Panc1 (cell line): ENCODE data around the gene MSN. TPM values are rescaled to one million over a fixed set of nuclear protein-coding genes. Genes with fewer than 3 reads are reported as not detected.

Source experiments
- ATAC-seq: fragments of 200-7000 bp; cut with Tn5 transposase; 2 replicates; pipeline ENCODE4 v1.9.1; 2020; ENCODE audit warnings: mild to moderate bottlenecking, moderate library complexity
- BruUV-seq: library from RNA; stranded (reverse); fragments of 400-500 nt; replicated peaks from 2 replicates; lab custom pipeline; 2021; lab: Mats Ljungman, UMichigan
- CTCF ChIA-PET: fragments of 300-600 bp; sonication (Branson Sonifier 250); formaldehyde crosslinking; loops from one replicate; lab custom pipeline; 2022; ENCODE audit warnings: antibody characterized with exemption; lab: Charles Lee
- POLR2A ChIA-PET: fragments of 300-600 bp; sonication (Branson Sonifier 250); formaldehyde crosslinking; loops from one replicate; lab custom pipeline; 2022; ENCODE audit warnings: antibody characterized with exemption; lab: Charles Lee
- DNase-seq: peaks from one replicate; pipeline ENCODE4 v3.0.0-alpha.2; 2010; ENCODE audit warnings: low read depth, low spot score
- H3K27ac ChIP-seq: 2 replicates; pipeline ENCODE4 v1.5.1; 2011; ENCODE audit warnings: mild to moderate bottlenecking, low read length, inconsistent platforms
- H3K27me3 ChIP-seq: fragments of 200-500 bp; sonication (Bioruptor generic); 2 replicates; pipeline ENCODE4 v1.6.0; 2014; ENCODE audit warnings: low read length, inconsistent platforms; ENCODE audit not compliant: control insufficient read depth, insufficient read depth
- H3K36me3 ChIP-seq: fragments of 200-500 bp; sonication (Bioruptor generic); 2 replicates; pipeline ENCODE4 v1.5.1; 2014; ENCODE audit warnings: inconsistent platforms, mild to moderate bottlenecking, low read length, moderate library complexity; ENCODE audit not compliant: control insufficient read depth, insufficient read depth
- H3K4me1 ChIP-seq: 2 replicates; pipeline ENCODE4 v1.5.1; 2011; ENCODE audit warnings: inconsistent platforms, mild to moderate bottlenecking, low read length, moderate library complexity; ENCODE audit not compliant: control insufficient read depth, insufficient read depth
- H3K4me3 ChIP-seq, 2 experiments: 2 replicates each; pipeline ENCODE4 v1.5.1; 2011 to 2012; ENCODE audit warnings: low read depth in 2 of 2, low read length in 2 of 2, mild to moderate bottlenecking in 2 of 2, inconsistent platforms in 1 of 2, moderate library complexity in 1 of 2
- H3K9me3 ChIP-seq: fragments of 200-500 bp; sonication (Bioruptor generic); 2 replicates; pipeline ENCODE4 v1.5.1; 2014; ENCODE audit warnings: low read depth, mild to moderate bottlenecking, inconsistent platforms, low read length, moderate library complexity; ENCODE audit not compliant: control insufficient read depth, insufficient read depth
- CTCF ChIP-seq: fragments of 450-650 bp; IDR thresholded peaks from 2 replicates; pipeline ENCODE4 v1.5.1; 2017; ENCODE audit warnings: mild to moderate bottlenecking
- POLR2AphosphoS5 ChIP-seq: IDR thresholded peaks from 2 replicates; pipeline ENCODE4 v1.6.1; 2012; ENCODE audit warnings: mild to moderate bottlenecking, low read depth, low read length, moderate library complexity
- REST ChIP-seq, 2 experiments: IDR thresholded peaks; 2 replicates each; pipeline ENCODE4 v1.6.1; 2011 to 2012; ENCODE audit warnings: low read depth in 2 of 2, control low read depth in 1 of 2, low read length in 1 of 2, mild to moderate bottlenecking in 1 of 2, moderate library complexity in 1 of 2; ENCODE audit not compliant: insufficient read depth in 1 of 2
- SIN3A ChIP-seq: IDR thresholded peaks from 2 replicates; pipeline ENCODE4 v1.6.1; 2012; ENCODE audit warnings: low read depth, mild to moderate bottlenecking, low read length, moderate library complexity, borderline replicate concordance; ENCODE audit not compliant: insufficient read depth
- TCF7L2 ChIP-seq: IDR thresholded peaks from 2 replicates; pipeline ENCODE4 v1.6.1; 2011; ENCODE audit warnings: mild to moderate bottlenecking, low read depth, low read length, inconsistent platforms
- in situ Hi-C: cut with HindIII; loops from 2 replicates; pipeline ENCODE4 v1.10.0; 2016; ENCODE audit warnings: low sequenced_read_pairs, low pct_unique_long_range_greater_than_20kb
- intact Hi-C: fragments of 100-400 bp; cut with micrococcal nuclease; formaldehyde crosslinking; loops from one replicate; pipeline ENCODE4 v1.10.0; 2022; ENCODE audit not compliant: unreplicated experiment
- total RNA-seq: library from RNA; stranded (reverse); gene quantifications from one replicate; pipeline ENCODE4 v1.2.1, GENCODE V29; 2021; ENCODE audit not compliant: unreplicated experiment

Gene MSN
- total RNA-seq, 1 experiment from 2014 or later, result 185 TPM

DNA sequence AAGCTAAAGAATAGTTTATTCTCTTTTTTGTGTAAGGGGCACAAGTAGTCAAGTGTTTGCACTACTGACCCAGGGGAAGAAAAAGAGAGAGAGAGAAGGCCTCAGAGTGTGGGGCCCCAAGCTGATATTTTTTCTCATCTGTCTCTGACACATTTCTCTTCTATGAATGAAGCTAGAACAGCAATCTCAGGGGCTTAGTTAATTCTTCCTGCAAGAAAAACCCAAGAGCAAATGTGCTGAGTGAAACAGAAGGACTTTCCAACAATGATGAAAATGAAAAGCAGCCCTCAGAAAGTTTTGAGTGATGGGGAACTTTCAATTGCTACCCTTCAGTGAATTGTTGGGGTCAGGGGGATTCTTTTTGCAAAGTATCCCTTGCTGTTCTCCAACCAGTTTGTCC is 9.2 kb upstream of the MSN start:
- ATAC-seq (no peak), DNase-seq (no peak)
- BruUV-seq, result no TSS peak
- Histone ChIP-seq H3K4me1 (no peaks in the 10 kb centered on the region), H3K4me3 (no peak overlapping the region), H3K9me3 (no peaks in the 10 kb centered on the region), H3K27me3 (no peaks in the 10 kb centered on the region), H3K36me3 (no peaks in the 10 kb centered on the region), H3K27ac (no peak overlapping the region)
- in situ Hi-C loops, result no loop called here
- POLR2A ChIA-PET, result no interaction called here
- CTCF ChIA-PET, result no interaction called here
- TF ChIP-seq CTCF (no peak), POLR2AphosphoS5 (no peak), TCF7L2 (no peak)
- intact Hi-C loops, result no loop called here

DNA sequence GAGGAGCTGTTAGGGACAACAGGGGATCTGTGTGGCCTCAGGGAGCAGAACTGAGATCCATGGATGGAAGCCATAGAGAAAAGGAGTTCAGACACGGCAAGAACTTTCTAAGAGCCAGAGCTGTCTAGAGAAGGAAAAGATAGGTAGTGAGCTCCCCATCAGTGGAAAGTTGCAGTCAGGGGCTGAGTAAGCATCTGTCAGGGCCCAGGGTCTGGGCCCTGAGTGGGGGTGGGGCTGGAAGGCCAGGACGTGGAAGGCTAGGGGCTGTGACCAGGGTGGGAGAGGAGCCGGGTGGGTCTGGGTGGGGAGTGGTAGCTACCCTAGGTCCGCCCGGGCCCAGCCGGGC is 324 bp upstream of the MSN start:
- H3K9me3 ChIP-seq, result no peaks in the 10 kb centered on the region
- no peaks in the 10 kb centered on the region for H3K36me3 ChIP-seq
- H3K27ac ChIP-seq, result peak overlapping the region; percentile 85
- CTCF ChIA-PET, result no interaction called here
- peak overlapping the region in 1 of 2 experiments; percentile 38; a peak in 2 of 4 replicates for H3K4me3 ChIP-seq
- DNase-seq (no peak), ATAC-seq (no peak)
- intact Hi-C loops, result no loop called here
- POLR2A ChIA-PET, result interaction anchor here (0.8 kb wide), 1 partner anchor 1462 kb away, joined by 3 read pairs; no protein-coding TSS in a partner anchor
- H3K27me3 ChIP-seq, result no peaks in the 10 kb centered on the region
- H3K4me1 ChIP-seq, result peaks cover 11% of the 10 kb centered on the region
- in situ Hi-C loops, result no loop called here
- no peak for TF ChIP-seq TCF7L2
- BruUV-seq, result no TSS peak

GRCh38 chrX:65668377-65669310 is 1.2 kb downstream of the MSN start:
- TF ChIP-seq POLR2AphosphoS5 (no peak), TCF7L2 (no peak), CTCF (no peak), REST (IDR thresholded peaks at IDR 0.05; ENCODE audit: insufficient read depth in 1 of 2, low read depth in 2 of 2, low read length in 1 of 2) (no peak), SIN3A (no peak)
- Histone ChIP-seq H3K27ac (peak overlapping the region; percentile 87), H3K4me1 (peaks cover 12% of the 10 kb centered on the region), H3K9me3 (no peaks in the 10 kb centered on the region), H3K36me3 (no peaks in the 10 kb centered on the region), H3K4me3 (peak overlapping the region; percentile 74 to 86), H3K27me3 (no peaks in the 10 kb centered on the region)
- ChIA-PET CTCF (no interaction called here), POLR2A (no interaction called here)
- DNase-seq (no peak), ATAC-seq (peak; percentile 24)
- BruUV-seq, result no TSS peak
- in situ Hi-C loops, result no loop called here
- intact Hi-C loops, result loop anchor here (1.0 kb wide), 1 partner anchor 73 kb away; no protein-coding TSS in a partner anchor
